KMS-11 (cell line): Measurements from ENCODE around the gene CHAC2.
"Not testable (repeated sequence)": the region's sequence is repeated elsewhere in the genome, so short reads cannot be mapped to it uniquely, and the experiment has no call there.

Source experiments
- H2AFZ ChIP-seq: fragments of 200-600 bp; sonication (generic); 2 replicates; pipeline ENCODE4 v1.6.1; 2016; ENCODE audit warnings: antibody characterized with exemption, mixed run types, low read depth
- H3K27ac ChIP-seq: fragments of 200-600 bp; sonication (generic); 2 replicates; pipeline ENCODE4 v1.6.1; 2016; ENCODE audit warnings: mild to moderate bottlenecking, mixed run types
- H3K27me3 ChIP-seq: fragments of 200-600 bp; sonication (generic); 2 replicates; pipeline ENCODE4 v1.6.1; 2017; ENCODE audit warnings: mild to moderate bottlenecking, low read depth, mixed run types, moderate library complexity; ENCODE audit not compliant: insufficient read depth
- H3K36me3 ChIP-seq: fragments of 200-600 bp; sonication (generic); 2 replicates; pipeline ENCODE4 v1.6.1; 2017; ENCODE audit warnings: mild to moderate bottlenecking, mixed run types; ENCODE audit not compliant: insufficient read depth
- H3K4me1 ChIP-seq: fragments of 200-600 bp; sonication (generic); 2 replicates; pipeline ENCODE4 v1.6.1; 2016; ENCODE audit warnings: mild to moderate bottlenecking, low read depth, mixed run types; ENCODE audit not compliant: poor library complexity, severe bottlenecking
- H3K4me2 ChIP-seq: fragments of 200-600 bp; sonication (generic); 2 replicates; pipeline ENCODE4 v1.7.0; 2016; ENCODE audit warnings: mild to moderate bottlenecking, mixed run types
- H3K4me3 ChIP-seq: fragments of 200-600 bp; sonication (generic); IDR thresholded peaks from 2 replicates; pipeline ENCODE4 v1.6.1; 2017; ENCODE audit warnings: low read depth, low read length, mixed read lengths; ENCODE audit not compliant: insufficient read depth
- H3K79me2 ChIP-seq: fragments of 200-600 bp; sonication (generic); 2 replicates; pipeline ENCODE4 v1.6.1; 2016; ENCODE audit warnings: low read depth, mixed run types; ENCODE audit not compliant: insufficient read depth
- H3K9ac ChIP-seq: fragments of 200-600 bp; sonication (generic); 2 replicates; pipeline ENCODE4 v1.6.1; 2016; ENCODE audit warnings: mild to moderate bottlenecking, mixed run types
- H4K20me1 ChIP-seq: fragments of 200-600 bp; sonication (generic); 2 replicates; pipeline ENCODE4 v1.6.1; 2016; ENCODE audit warnings: mild to moderate bottlenecking, mixed run types; ENCODE audit not compliant: insufficient read depth
- TF ChIP-seq, protein P1 (sequence below): fragments of 200-600 bp; sonication (generic); conservative IDR thresholded peaks from 2 replicates; pipeline ENCODE4 v1.6.1; 2017; ENCODE audit warnings: low read depth, mild to moderate bottlenecking, antibody characterized with exemption, low read length, moderate library complexity, mixed read lengths

The CHAC2 gene

DNA sequence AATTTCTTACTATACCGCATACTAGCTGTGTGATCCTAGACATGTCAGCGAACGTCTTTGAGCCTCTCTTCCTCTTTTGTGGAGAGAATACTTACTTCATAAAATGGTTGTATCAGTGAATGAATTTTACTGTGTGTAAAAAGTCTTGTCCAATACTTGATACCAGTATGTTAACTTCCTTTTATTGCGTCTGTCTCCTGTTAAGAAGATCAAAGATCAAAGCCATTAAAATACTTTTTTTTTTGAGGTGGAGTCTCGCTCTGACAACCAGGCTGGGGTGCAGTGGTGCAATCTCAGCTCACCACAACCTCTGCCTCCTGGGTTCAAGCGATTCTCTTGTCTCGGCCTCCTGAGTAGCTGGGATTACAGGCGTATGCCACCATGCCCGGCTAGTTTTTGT is 52.4 kb downstream of the CHAC2 start:
- H3K27me3 ChIP-seq, result no peaks in the 10 kb centered on the region
- H4K20me1 ChIP-seq, result no peaks in the 10 kb centered on the region
- no peak overlapping the region for H3K4me2 ChIP-seq
- no peaks in the 10 kb centered on the region for H3K79me2 ChIP-seq
- no peak overlapping the region for H3K4me3 ChIP-seq
- no peak overlapping the region for H2AFZ ChIP-seq
- no peaks in the 10 kb centered on the region for H3K4me1 ChIP-seq
- H3K27ac ChIP-seq, result no peak overlapping the region
- no peak overlapping the region for H3K9ac ChIP-seq
- TF ChIP-seq, protein P1, sequence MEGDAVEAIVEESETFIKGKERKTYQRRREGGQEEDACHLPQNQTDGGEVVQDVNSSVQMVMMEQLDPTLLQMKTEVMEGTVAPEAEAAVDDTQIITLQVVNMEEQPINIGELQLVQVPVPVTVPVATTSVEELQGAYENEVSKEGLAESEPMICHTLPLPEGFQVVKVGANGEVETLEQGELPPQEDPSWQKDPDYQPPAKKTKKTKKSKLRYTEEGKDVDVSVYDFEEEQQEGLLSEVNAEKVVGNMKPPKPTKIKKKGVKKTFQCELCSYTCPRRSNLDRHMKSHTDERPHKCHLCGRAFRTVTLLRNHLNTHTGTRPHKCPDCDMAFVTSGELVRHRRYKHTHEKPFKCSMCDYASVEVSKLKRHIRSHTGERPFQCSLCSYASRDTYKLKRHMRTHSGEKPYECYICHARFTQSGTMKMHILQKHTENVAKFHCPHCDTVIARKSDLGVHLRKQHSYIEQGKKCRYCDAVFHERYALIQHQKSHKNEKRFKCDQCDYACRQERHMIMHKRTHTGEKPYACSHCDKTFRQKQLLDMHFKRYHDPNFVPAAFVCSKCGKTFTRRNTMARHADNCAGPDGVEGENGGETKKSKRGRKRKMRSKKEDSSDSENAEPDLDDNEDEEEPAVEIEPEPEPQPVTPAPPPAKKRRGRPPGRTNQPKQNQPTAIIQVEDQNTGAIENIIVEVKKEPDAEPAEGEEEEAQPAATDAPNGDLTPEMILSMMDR, result no peak
- peaks cover 7% of the 10 kb centered on the region; the same call in 1 of the 2 replicates for H3K36me3 ChIP-seq

GRCh38 chr2:53820711-53821110 is 53.1 kb downstream of the CHAC2 start:
- Histone ChIP-seq H3K79me2 (no peaks in the 10 kb centered on the region), H3K4me1 (no peaks in the 10 kb centered on the region), H2AFZ (no peak overlapping the region), H3K4me3 (no peak overlapping the region), H4K20me1 (no peaks in the 10 kb centered on the region), H3K27me3 (no peaks in the 10 kb centered on the region), H3K4me2 (no peak overlapping the region), H3K9ac (no peak overlapping the region), H3K27ac (no peak overlapping the region), H3K36me3 (peaks cover under 1% of the 10 kb centered on the region; the same call in 1 of the 2 replicates)
- TF ChIP-seq, protein P1, result no peak

- H3K4me2 ChIP-seq, result no peak overlapping the region
- H4K20me1 ChIP-seq, result no peaks in the 10 kb centered on the region
- no peak overlapping the region for H3K4me3 ChIP-seq
- TF ChIP-seq, protein P1, result no peak
- no peaks in the 10 kb centered on the region for H3K27me3 ChIP-seq
- H2AFZ ChIP-seq, result no peak overlapping the region
- H3K27ac ChIP-seq, result no peak overlapping the region
- no peaks in the 10 kb centered on the region for H3K79me2 ChIP-seq
- H3K4me1 ChIP-seq, result no peaks in the 10 kb centered on the region
- H3K9ac ChIP-seq, result no peak overlapping the region
- no peaks in the 10 kb centered on the region; the same call in 1 of the 2 replicates for H3K36me3 ChIP-seq
These were observed 54.2 kb downstream of the CHAC2 start for GRCh38 chr2:53821810-53822209.

DNA sequence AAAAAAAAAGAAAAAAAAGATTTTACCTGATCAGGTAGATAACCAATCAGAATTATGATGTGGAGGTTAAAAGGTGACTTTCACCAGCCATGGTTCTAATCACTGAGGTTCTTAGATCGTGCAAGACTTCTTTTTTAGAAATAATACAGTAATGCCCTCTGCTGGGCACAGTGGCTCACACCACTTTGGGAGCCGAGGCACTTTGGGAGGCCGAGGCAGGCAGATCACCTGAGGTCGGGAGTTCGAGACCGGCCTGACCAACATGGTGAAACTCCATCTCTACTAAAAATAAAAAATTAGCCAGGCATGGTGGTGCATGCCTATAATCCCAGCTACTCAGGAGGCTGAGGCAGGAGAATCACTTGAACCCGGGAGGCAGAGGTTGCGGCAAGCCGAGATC is 56.0 kb downstream of the CHAC2 start:
- H3K27me3 ChIP-seq, H2AFZ ChIP-seq, H3K4me2 ChIP-seq, H3K36me3 ChIP-seq, H3K4me3 ChIP-seq, H3K79me2 ChIP-seq, H3K4me1 ChIP-seq, H4K20me1 ChIP-seq, H3K27ac ChIP-seq, H3K9ac ChIP-seq: not testable (repeated sequence)
- TF ChIP-seq, protein P1, result 0 out of 2 replicates have a peak, but pooled peaks have one; percentile 23
